OCI-LY3 (cell line): ENCODE results near the gene APPL2.

Experiments used
- EZH2phosphoT487 ChIP-seq: fragments of 200-600 bp; shearing (Covaris generic); IDR thresholded peaks from 2 replicates; pipeline ENCODE4 v1.6.1; 2018; ENCODE audit warnings: antibody characterized with exemption, mixed run types, low read depth
- TF ChIP-seq, protein P1 (sequence below): fragments of 200-600, 300-600 bp; sonication (generic); IDR thresholded peaks from 2 replicates; pipeline ENCODE4 v1.5.1; 2014; ENCODE audit warnings: antibody characterized with exemption, low read length, low read depth

DNA sequence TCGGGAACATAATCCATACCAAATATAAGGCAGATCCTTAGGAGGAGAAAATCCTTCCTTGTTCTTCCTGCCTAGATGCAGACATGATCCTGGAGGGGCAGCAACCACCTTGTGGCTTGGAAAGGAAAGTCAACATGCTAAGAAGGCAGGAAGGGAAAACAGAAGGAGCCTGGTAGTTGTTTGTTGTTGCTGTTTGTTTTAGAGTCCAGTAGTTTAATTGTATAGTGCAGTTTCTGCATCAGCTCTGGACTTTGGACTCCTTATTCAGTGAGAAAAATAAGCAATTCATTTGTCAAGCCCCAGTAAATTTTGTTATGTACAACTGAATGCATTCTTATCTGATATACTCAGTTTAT, 45.7 kb upstream of the APPL2 start:
- TF ChIP-seq, protein P1, sequence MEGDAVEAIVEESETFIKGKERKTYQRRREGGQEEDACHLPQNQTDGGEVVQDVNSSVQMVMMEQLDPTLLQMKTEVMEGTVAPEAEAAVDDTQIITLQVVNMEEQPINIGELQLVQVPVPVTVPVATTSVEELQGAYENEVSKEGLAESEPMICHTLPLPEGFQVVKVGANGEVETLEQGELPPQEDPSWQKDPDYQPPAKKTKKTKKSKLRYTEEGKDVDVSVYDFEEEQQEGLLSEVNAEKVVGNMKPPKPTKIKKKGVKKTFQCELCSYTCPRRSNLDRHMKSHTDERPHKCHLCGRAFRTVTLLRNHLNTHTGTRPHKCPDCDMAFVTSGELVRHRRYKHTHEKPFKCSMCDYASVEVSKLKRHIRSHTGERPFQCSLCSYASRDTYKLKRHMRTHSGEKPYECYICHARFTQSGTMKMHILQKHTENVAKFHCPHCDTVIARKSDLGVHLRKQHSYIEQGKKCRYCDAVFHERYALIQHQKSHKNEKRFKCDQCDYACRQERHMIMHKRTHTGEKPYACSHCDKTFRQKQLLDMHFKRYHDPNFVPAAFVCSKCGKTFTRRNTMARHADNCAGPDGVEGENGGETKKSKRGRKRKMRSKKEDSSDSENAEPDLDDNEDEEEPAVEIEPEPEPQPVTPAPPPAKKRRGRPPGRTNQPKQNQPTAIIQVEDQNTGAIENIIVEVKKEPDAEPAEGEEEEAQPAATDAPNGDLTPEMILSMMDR, result no peak
- TF ChIP-seq EZH2phosphoT487, result no peak
